HepG2 (cell line): ENCODE data around the gene PYCR2. TPM values are rescaled to one million over a fixed set of nuclear protein-coding genes. Genes with fewer than 3 reads are reported as not detected.
A peak's percentile ranks its signal among the peaks of the same experiment; 100 is the strongest.

Source experiments
- ARNT2 ChIP-seq: sonication (generic); formaldehyde crosslinking; IDR thresholded peaks from 2 replicates; pipeline ENCODE4 v1.8.0; 2022; ENCODE audit warnings: mild to moderate bottlenecking, low read depth, missing genetic modification reagents, moderate library complexity
- ATF1 ChIP-seq: IDR thresholded peaks from 2 replicates; pipeline ENCODE4 v1.6.1; 2016; ENCODE audit warnings: mild to moderate bottlenecking, control low read depth
- CBX5 ChIP-seq: sonication (generic); formaldehyde crosslinking; IDR thresholded peaks from 2 replicates; pipeline ENCODE4 v1.4.0; 2020; ENCODE audit warnings: missing genetic modification reagents, borderline replicate concordance
- FOXP1 ChIP-seq, 2 experiments: fragments of 450-650 bp in 1 of 2; IDR thresholded peaks; 2 replicates each; pipeline ENCODE4 v1.6.1; 2017 to 2018; ENCODE audit warnings: antibody characterized with exemption in 1 of 2
- MYC ChIP-seq: sonication (generic); formaldehyde crosslinking; IDR thresholded peaks from 2 replicates; pipeline ENCODE4 v1.9.0; 2021; ENCODE audit warnings: missing genetic modification reagents, borderline replicate concordance
- NR2C2 ChIP-seq: sonication (generic); formaldehyde crosslinking; IDR thresholded peaks from 2 replicates; pipeline ENCODE4 v1.4.0; 2020; ENCODE audit warnings: missing genetic modification reagents, mild to moderate bottlenecking, moderate library complexity, borderline replicate concordance
- ZNF101 ChIP-seq: sonication (generic); formaldehyde crosslinking; IDR thresholded peaks from 2 replicates; pipeline ENCODE4 v1.4.0; 2020; ENCODE audit warnings: mild to moderate bottlenecking, low read depth, missing genetic modification reagents, borderline replicate concordance
- ZNF12 ChIP-seq: sonication (generic); formaldehyde crosslinking; IDR thresholded peaks from 2 replicates; pipeline ENCODE4 v1.5.0; 2020; ENCODE audit warnings: missing genetic modification reagents
- ZNF138 ChIP-seq: sonication (generic); formaldehyde crosslinking; IDR thresholded peaks from 2 replicates; pipeline ENCODE4 v1.5.0; 2020; ENCODE audit warnings: mild to moderate bottlenecking, low read depth, missing genetic modification reagents
- polyA plus RNA-seq, 8 experiments: library from polyadenylated mRNA; depleted of rRNA in 3 of 8; stranded (reverse) in 7 of 8; unstranded in 1 of 8; fragments of >200 nt; fragmentation: Illumina TruSeq in 4 of 8; extraction: Trizol in 4 of 8; gene quantifications; 2 replicates each; pipeline versions ENCODE4 v1.2.1 to v1.2.3, GENCODE V29; 2011 to 2016; ENCODE audit warnings: low read depth in 4 of 8, missing spikeins in 1 of 8, mixed read lengths in 1 of 8; ENCODE audit not compliant: insufficient read depth in 1 of 8
- total RNA-seq, 5 experiments: library from RNA; depleted of rRNA; stranded (reverse); fragments of >200 nt; fragmentation: Illumina TruSeq; extraction: Trizol; gene quantifications; 2 replicates each; pipeline ENCODE4 v1.2.3, GENCODE V29; 2016; ENCODE audit warnings: low read depth in 1 of 5
- TF ChIP-seq, protein P1 (sequence below): sonication (generic); formaldehyde crosslinking; IDR thresholded peaks from 2 replicates; pipeline ENCODE4 v1.4.0; 2020; ENCODE audit warnings: missing genetic modification reagents, borderline replicate concordance
- TF ChIP-seq, protein P2 (sequence below): sonication (generic); formaldehyde crosslinking; IDR thresholded peaks from 2 replicates; pipeline ENCODE4 v1.5.1; 2020; ENCODE audit warnings: mild to moderate bottlenecking, missing genetic modification reagents, borderline replicate concordance
- TF ChIP-seq, protein P3 (sequence below): sonication (generic); formaldehyde crosslinking; IDR thresholded peaks from 2 replicates; pipeline ENCODE4 v1.9.0; 2021; ENCODE audit warnings: missing genetic modification reagents, borderline replicate concordance
- TF ChIP-seq, protein P4 (sequence below): sonication (generic); formaldehyde crosslinking; IDR thresholded peaks from 2 replicates; pipeline ENCODE4 v1.8.1; 2022; ENCODE audit warnings: mild to moderate bottlenecking, missing genetic modification reagents

PYCR2 gene
- total and polyA plus RNA-seq, 2 of the 13 experiments (the other 11 are each of a cell fraction or from before 2014, with no cell fraction given): 47.2 to 47.8 TPM

DNA sequence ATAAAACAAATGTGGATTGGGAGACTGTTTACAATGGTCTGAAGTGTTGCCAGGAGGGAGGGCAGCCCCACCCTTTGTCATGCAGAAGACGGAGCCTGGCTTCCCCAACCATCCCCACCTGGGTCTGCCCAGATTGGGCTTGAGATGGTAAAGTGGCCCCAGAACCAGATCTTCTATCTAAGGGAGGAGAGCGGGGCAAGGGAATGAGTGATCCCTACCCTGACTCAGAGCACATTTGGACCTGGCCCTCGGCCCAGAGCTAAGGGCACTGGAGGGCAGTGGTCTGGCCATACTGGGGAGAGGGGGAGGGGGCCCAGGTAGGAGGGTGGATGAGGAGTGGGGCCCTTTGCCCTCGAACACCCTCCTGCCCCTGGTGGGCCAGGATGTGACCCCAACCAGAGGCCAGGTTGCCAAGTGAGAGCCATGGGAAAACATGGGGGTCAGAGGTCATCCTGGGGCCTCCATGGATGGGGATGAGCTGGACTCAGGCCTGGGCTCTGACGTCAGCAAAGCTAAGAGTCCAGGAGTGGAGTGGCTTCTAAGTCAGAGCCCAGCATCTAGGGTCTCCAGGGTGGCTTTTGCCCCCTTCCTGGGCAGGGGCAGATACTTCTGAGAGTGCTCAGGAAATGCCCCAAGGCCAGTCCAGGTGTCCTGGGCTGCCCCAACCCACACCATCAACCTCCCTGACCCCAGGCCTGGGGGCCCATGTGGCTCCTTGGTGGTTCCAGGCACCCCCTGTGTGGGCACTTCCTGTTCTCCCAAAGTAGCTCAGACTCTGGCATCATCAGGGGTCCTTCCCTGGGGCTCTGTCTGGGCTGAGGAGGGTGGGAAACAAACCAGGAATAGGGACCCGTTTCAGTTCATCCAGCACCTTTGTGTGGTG is 33.5 kb downstream of the PYCR2 start (continued):
- TF ChIP-seq ZNF101 (CRISPR knock-in tag) (no peak), ZNF12 (CRISPR knock-in tag) (no peak), FOXP1 (IDR thresholded peaks at IDR 0.05) (no peak), FOXP1 (CRISPR knock-in tag; IDR thresholded peaks at IDR 0.05) (peak; percentile 47; the same call in 1 of the 2 replicates), MYC (CRISPR knock-in tag) (peak; percentile 39; the same call in 1 of the 2 replicates), ATF1 (CRISPR knock-in tag) (peak; percentile 40; the same call in 1 of the 2 replicates), NR2C2 (CRISPR knock-in tag) (peak; percentile 93), ARNT2 (no peak), CBX5 (0 out of 2 replicates have a peak, but pooled peaks have one; percentile 20), ZNF138 (no peak)
- TF ChIP-seq, protein P1, sequence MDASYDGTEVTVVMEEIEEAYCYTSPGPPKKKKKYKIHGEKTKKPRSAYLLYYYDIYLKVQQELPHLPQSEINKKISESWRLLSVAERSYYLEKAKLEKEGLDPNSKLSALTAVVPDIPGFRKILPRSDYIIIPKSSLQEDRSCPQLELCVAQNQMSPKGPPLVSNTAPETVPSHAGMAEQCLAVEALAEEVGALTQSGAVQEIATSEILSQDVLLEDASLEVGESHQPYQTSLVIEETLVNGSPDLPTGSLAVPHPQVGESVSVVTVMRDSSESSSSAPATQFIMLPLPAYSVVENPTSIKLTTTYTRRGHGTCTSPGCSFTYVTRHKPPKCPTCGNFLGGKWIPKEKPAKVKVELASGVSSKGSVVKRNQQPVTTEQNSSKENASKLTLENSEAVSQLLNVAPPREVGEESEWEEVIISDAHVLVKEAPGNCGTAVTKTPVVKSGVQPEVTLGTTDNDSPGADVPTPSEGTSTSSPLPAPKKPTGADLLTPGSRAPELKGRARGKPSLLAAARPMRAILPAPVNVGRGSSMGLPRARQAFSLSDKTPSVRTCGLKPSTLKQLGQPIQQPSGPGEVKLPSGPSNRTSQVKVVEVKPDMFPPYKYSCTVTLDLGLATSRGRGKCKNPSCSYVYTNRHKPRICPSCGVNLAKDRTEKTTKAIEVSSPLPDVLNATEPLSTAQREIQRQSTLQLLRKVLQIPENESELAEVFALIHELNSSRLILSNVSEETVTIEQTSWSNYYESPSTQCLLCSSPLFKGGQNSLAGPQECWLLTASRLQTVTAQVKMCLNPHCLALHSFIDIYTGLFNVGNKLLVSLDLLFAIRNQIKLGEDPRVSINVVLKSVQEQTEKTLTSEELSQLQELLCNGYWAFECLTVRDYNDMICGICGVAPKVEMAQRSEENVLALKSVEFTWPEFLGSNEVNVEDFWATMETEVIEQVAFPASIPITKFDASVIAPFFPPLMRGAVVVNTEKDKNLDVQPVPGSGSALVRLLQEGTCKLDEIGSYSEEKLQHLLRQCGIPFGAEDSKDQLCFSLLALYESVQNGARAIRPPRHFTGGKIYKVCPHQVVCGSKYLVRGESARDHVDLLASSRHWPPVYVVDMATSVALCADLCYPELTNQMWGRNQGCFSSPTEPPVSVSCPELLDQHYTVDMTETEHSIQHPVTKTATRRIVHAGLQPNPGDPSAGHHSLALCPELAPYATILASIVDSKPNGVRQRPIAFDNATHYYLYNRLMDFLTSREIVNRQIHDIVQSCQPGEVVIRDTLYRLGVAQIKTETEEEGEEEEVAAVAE: no peak
- TF ChIP-seq, protein P2, sequence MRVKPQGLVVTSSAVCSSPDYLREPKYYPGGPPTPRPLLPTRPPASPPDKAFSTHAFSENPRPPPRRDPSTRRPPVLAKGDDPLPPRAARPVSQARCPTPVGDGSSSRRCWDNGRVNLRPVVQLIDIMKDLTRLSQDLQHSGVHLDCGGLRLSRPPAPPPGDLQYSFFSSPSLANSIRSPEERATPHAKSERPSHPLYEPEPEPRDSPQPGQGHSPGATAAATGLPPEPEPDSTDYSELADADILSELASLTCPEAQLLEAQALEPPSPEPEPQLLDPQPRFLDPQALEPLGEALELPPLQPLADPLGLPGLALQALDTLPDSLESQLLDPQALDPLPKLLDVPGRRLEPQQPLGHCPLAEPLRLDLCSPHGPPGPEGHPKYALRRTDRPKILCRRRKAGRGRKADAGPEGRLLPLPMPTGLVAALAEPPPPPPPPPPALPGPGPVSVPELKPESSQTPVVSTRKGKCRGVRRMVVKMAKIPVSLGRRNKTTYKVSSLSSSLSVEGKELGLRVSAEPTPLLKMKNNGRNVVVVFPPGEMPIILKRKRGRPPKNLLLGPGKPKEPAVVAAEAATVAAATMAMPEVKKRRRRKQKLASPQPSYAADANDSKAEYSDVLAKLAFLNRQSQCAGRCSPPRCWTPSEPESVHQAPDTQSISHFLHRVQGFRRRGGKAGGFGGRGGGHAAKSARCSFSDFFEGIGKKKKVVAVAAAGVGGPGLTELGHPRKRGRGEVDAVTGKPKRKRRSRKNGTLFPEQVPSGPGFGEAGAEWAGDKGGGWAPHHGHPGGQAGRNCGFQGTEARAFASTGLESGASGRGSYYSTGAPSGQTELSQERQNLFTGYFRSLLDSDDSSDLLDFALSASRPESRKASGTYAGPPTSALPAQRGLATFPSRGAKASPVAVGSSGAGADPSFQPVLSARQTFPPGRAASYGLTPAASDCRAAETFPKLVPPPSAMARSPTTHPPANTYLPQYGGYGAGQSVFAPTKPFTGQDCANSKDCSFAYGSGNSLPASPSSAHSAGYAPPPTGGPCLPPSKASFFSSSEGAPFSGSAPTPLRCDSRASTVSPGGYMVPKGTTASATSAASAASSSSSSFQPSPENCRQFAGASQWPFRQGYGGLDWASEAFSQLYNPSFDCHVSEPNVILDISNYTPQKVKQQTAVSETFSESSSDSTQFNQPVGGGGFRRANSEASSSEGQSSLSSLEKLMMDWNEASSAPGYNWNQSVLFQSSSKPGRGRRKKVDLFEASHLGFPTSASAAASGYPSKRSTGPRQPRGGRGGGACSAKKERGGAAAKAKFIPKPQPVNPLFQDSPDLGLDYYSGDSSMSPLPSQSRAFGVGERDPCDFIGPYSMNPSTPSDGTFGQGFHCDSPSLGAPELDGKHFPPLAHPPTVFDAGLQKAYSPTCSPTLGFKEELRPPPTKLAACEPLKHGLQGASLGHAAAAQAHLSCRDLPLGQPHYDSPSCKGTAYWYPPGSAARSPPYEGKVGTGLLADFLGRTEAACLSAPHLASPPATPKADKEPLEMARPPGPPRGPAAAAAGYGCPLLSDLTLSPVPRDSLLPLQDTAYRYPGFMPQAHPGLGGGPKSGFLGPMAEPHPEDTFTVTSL (CRISPR knock-in tag): peak; percentile 38; the same call in 1 of the 2 replicates
- TF ChIP-seq, protein P3, sequence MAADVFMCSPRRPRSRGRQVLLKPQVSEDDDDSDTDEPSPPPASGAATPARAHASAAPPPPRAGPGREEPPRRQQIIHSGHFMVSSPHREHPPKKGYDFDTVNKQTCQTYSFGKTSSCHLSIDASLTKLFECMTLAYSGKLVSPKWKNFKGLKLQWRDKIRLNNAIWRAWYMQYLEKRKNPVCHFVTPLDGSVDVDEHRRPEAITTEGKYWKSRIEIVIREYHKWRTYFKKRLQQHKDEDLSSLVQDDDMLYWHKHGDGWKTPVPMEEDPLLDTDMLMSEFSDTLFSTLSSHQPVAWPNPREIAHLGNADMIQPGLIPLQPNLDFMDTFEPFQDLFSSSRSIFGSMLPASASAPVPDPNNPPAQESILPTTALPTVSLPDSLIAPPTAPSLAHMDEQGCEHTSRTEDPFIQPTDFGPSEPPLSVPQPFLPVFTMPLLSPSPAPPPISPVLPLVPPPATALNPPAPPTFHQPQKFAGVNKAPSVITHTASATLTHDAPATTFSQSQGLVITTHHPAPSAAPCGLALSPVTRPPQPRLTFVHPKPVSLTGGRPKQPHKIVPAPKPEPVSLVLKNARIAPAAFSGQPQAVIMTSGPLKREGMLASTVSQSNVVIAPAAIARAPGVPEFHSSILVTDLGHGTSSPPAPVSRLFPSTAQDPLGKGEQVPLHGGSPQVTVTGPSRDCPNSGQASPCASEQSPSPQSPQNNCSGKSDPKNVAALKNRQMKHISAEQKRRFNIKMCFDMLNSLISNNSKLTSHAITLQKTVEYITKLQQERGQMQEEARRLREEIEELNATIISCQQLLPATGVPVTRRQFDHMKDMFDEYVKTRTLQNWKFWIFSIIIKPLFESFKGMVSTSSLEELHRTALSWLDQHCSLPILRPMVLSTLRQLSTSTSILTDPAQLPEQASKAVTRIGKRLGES (CRISPR knock-in tag): no peak
- TF ChIP-seq, protein P4, sequence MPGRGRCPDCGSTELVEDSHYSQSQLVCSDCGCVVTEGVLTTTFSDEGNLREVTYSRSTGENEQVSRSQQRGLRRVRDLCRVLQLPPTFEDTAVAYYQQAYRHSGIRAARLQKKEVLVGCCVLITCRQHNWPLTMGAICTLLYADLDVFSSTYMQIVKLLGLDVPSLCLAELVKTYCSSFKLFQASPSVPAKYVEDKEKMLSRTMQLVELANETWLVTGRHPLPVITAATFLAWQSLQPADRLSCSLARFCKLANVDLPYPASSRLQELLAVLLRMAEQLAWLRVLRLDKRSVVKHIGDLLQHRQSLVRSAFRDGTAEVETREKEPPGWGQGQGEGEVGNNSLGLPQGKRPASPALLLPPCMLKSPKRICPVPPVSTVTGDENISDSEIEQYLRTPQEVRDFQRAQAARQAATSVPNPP: no peak
